Karpas-422 (cell line): ENCODE measurements around the gene C1orf105. TPM values are rescaled to one million over a fixed set of nuclear protein-coding genes. Genes with fewer than 3 reads are reported as not detected.

ENCODE experiments used
- DNase-seq: peaks from one replicate; pipeline ENCODE4 v3.0.0-alpha.2; 2015
- H2AFZ ChIP-seq: fragments of 200-600 bp; sonication (generic); 2 replicates; pipeline ENCODE4 v1.6.1; 2014; ENCODE audit warnings: antibody characterized with exemption, low read length, mixed read lengths
- H3K27ac ChIP-seq: fragments of 200-600 bp; sonication (generic); 2 replicates; pipeline ENCODE4 v1.5.1; 2014; ENCODE audit warnings: mild to moderate bottlenecking, low read length, moderate library complexity
- H3K27me3 ChIP-seq: fragments of 200-600 bp; sonication (generic); 2 replicates; pipeline ENCODE4 v1.6.1; 2014; ENCODE audit warnings: low read length, mixed read lengths
- H3K36me3 ChIP-seq: fragments of 200-600 bp; sonication (generic); 2 replicates; pipeline ENCODE4 v1.6.1; 2014; ENCODE audit warnings: low read length, mixed read lengths; ENCODE audit not compliant: insufficient read depth
- H3K4me1 ChIP-seq: fragments of 200-600 bp; sonication (generic); 2 replicates; pipeline ENCODE4 v1.6.1; 2014; ENCODE audit warnings: mild to moderate bottlenecking, low read length, mixed read lengths
- H3K4me2 ChIP-seq: fragments of 200-600 bp; sonication (generic); 2 replicates; pipeline ENCODE4 v1.6.1; 2014; ENCODE audit warnings: low read length, low read depth, mild to moderate bottlenecking; ENCODE audit not compliant: poor library complexity, severe bottlenecking
- H3K4me3 ChIP-seq: fragments of 200-600 bp; sonication (generic); 2 replicates; pipeline ENCODE4 v1.5.1; 2014; ENCODE audit warnings: mild to moderate bottlenecking, antibody characterized with exemption, low read length, mixed read lengths
- H3K79me2 ChIP-seq: fragments of 200-600 bp; sonication (generic); 2 replicates; pipeline ENCODE4 v1.6.1; 2014; ENCODE audit warnings: mild to moderate bottlenecking, low read length, mixed read lengths
- H3K9ac ChIP-seq: fragments of 200-600 bp; sonication (generic); 2 replicates; pipeline ENCODE4 v1.6.0; 2014; ENCODE audit warnings: low read length
- H3K9me2 ChIP-seq: fragments of 200-600 bp; sonication (generic), shearing (Covaris generic); replicated peaks from 2 replicates; pipeline ENCODE4 v1.6.0; 2014; ENCODE audit warnings: mild to moderate bottlenecking, low read length, moderate library complexity; ENCODE audit not compliant: insufficient read depth
- H3K9me3 ChIP-seq: fragments of 300-700, 200-600 bp; sonication (generic); 2 replicates; pipeline ENCODE4 v1.6.1; 2014; ENCODE audit warnings: low read length, mixed read lengths
- H4K20me1 ChIP-seq: fragments of 200-600 bp; sonication (generic); 2 replicates; pipeline ENCODE4 v1.6.1; 2014; ENCODE audit warnings: mild to moderate bottlenecking, antibody characterized with exemption, low read length, low read depth; ENCODE audit not compliant: insufficient read depth
- total RNA-seq: library from RNA; depleted of rRNA; stranded (reverse); fragments of >200 nt; shearing (Covaris generic); gene quantifications from 2 replicates; pipeline ENCODE4 v1.2.3, GENCODE V29; 2014; ENCODE audit warnings: low replicate concordance

The C1orf105 gene
- total RNA-seq, 1 experiment from 2014 or later, result not detected

GRCh38 chr1:172421974-172422604 is 1.6 kb downstream of the C1orf105 start:
- no peaks in the 10 kb centered on the region for H3K9me2 ChIP-seq
- no peak for DNase-seq
- no peak overlapping the region for H3K9ac ChIP-seq
- H4K20me1 ChIP-seq, result peaks cover 2% of the 10 kb centered on the region; the same call in 1 of the 2 replicates
- no peak overlapping the region for H3K4me3 ChIP-seq
- no peaks in the 10 kb centered on the region for H3K4me1 ChIP-seq
- H3K27me3 ChIP-seq, result no peaks in the 10 kb centered on the region
- no peak overlapping the region for H2AFZ ChIP-seq
- H3K27ac ChIP-seq, result no peak overlapping the region
- no peaks in the 10 kb centered on the region for H3K36me3 ChIP-seq
- no peaks in the 10 kb centered on the region for H3K79me2 ChIP-seq
- no peaks in the 10 kb centered on the region for H3K9me3 ChIP-seq
- no peak overlapping the region for H3K4me2 ChIP-seq

GRCh38 chr1:172423336-172423735 is 2.9 kb downstream of the C1orf105 start:
- Histone ChIP-seq H3K9me2 (no peaks in the 10 kb centered on the region), H3K27me3 (no peaks in the 10 kb centered on the region), H3K9me3 (no peaks in the 10 kb centered on the region), H3K27ac (no peak overlapping the region), H3K36me3 (no peaks in the 10 kb centered on the region), H4K20me1 (peaks cover 6% of the 10 kb centered on the region; the same call in 1 of the 2 replicates), H3K79me2 (no peaks in the 10 kb centered on the region), H3K9ac (no peak overlapping the region), H3K4me3 (no peak overlapping the region), H3K4me1 (no peaks in the 10 kb centered on the region), H3K4me2 (no peak overlapping the region), H2AFZ (no peak overlapping the region)
- DNase-seq, result no peak

- no peaks in the 10 kb centered on the region for H3K9me3 ChIP-seq
- H4K20me1 ChIP-seq, result peaks cover 6% of the 10 kb centered on the region; the same call in 1 of the 2 replicates
- H3K27ac ChIP-seq, result no peak overlapping the region
- no peak overlapping the region for H3K4me3 ChIP-seq
- no peak overlapping the region for H3K4me2 ChIP-seq
- no peaks in the 10 kb centered on the region for H3K9me2 ChIP-seq
- no peaks in the 10 kb centered on the region for H3K79me2 ChIP-seq
- H3K27me3 ChIP-seq, result no peaks in the 10 kb centered on the region
- no peak overlapping the region for H3K9ac ChIP-seq
- H3K36me3 ChIP-seq, result no peaks in the 10 kb centered on the region
- no peak overlapping the region for H2AFZ ChIP-seq
- DNase-seq, result no peak
- no peaks in the 10 kb centered on the region for H3K4me1 ChIP-seq
These were observed 4.9 kb downstream of the C1orf105 start for GRCh38 chr1:172425339-172425738.

GRCh38 chr1:172427191-172427590 is 6.7 kb downstream of the C1orf105 start:
- no peak overlapping the region for H3K4me3 ChIP-seq
- H3K4me1 ChIP-seq, result no peaks in the 10 kb centered on the region

GRCh38 chr1:172429331-172430127 is 9.0 kb downstream of the C1orf105 start:
- no peaks in the 10 kb centered on the region for H3K4me1 ChIP-seq

More at GRCh38 chr1:172427191-172427590, 6.7 kb downstream of the C1orf105 start:
- H3K9ac ChIP-seq, result no peak overlapping the region
- no peak for DNase-seq
- H3K27ac ChIP-seq, result no peak overlapping the region
- no peak overlapping the region for H2AFZ ChIP-seq
- no peaks in the 10 kb centered on the region for H3K36me3 ChIP-seq
- no peaks in the 10 kb centered on the region for H3K27me3 ChIP-seq
- H3K9me2 ChIP-seq, result no peaks in the 10 kb centered on the region
- H3K9me3 ChIP-seq, result no peaks in the 10 kb centered on the region
- no peaks in the 10 kb centered on the region for H3K79me2 ChIP-seq
- 0 out of 2 replicates have a peak, but pooled peaks cover 6% of the 10 kb centered on the region for H4K20me1 ChIP-seq
- no peak overlapping the region for H3K4me2 ChIP-seq

GRCh38 chr1:172430128-172430454 is 9.6 kb downstream of the C1orf105 start:
- Histone ChIP-seq H3K9me3 (no peaks in the 10 kb centered on the region), H3K4me1 (no peaks in the 10 kb centered on the region), H3K79me2 (no peaks in the 10 kb centered on the region), H3K36me3 (no peaks in the 10 kb centered on the region), H2AFZ (no peak overlapping the region), H3K9ac (no peak overlapping the region), H3K4me2 (no peak overlapping the region), H4K20me1 (0 out of 2 replicates have a peak, but pooled peaks cover 6% of the 10 kb centered on the region), H3K4me3 (no peak overlapping the region), H3K27me3 (no peaks in the 10 kb centered on the region), H3K9me2 (no peaks in the 10 kb centered on the region), H3K27ac (no peak overlapping the region)
- DNase-seq, result no peak

More at GRCh38 chr1:172429331-172430127, 9.0 kb downstream of the C1orf105 start:
- Histone ChIP-seq H3K9me2 (no peaks in the 10 kb centered on the region), H3K4me2 (no peak overlapping the region), H2AFZ (no peak overlapping the region), H3K27me3 (no peaks in the 10 kb centered on the region), H3K79me2 (no peaks in the 10 kb centered on the region), H4K20me1 (0 out of 2 replicates have a peak, but pooled peaks cover 6% of the 10 kb centered on the region), H3K9ac (no peak overlapping the region), H3K9me3 (no peaks in the 10 kb centered on the region), H3K36me3 (no peaks in the 10 kb centered on the region), H3K27ac (no peak overlapping the region), H3K4me3 (no peak overlapping the region)
- peak; percentile 78 for DNase-seq

- H3K4me2 ChIP-seq, result no peak overlapping the region
- DNase-seq, result no peak
These were observed 10.7 kb downstream of the C1orf105 start for GRCh38 chr1:172431204-172431603.

GRCh38 chr1:172431721-172432192 is 11.3 kb downstream of the C1orf105 start:
- Histone ChIP-seq H3K4me1 (no peaks in the 10 kb centered on the region), H3K27ac (no peak overlapping the region)

More at GRCh38 chr1:172431204-172431603, 10.7 kb downstream of the C1orf105 start:
- Histone ChIP-seq H3K79me2 (no peaks in the 10 kb centered on the region), H3K9me3 (no peaks in the 10 kb centered on the region), H3K9ac (no peak overlapping the region), H4K20me1 (0 out of 2 replicates have a peak, but pooled peaks cover 3% of the 10 kb centered on the region), H3K27ac (no peak overlapping the region), H2AFZ (no peak overlapping the region), H3K4me1 (no peaks in the 10 kb centered on the region), H3K9me2 (no peaks in the 10 kb centered on the region), H3K36me3 (no peaks in the 10 kb centered on the region), H3K4me3 (no peak overlapping the region), H3K27me3 (no peaks in the 10 kb centered on the region)

More at GRCh38 chr1:172431721-172432192, 11.3 kb downstream of the C1orf105 start:
- DNase-seq, result no peak
- no peak overlapping the region for H2AFZ ChIP-seq
- no peak overlapping the region for H3K4me3 ChIP-seq
- no peaks in the 10 kb centered on the region for H3K36me3 ChIP-seq
- no peaks in the 10 kb centered on the region for H3K9me3 ChIP-seq
- H3K9ac ChIP-seq, result no peak overlapping the region
- 0 out of 2 replicates have a peak, but pooled peaks cover 3% of the 10 kb centered on the region for H4K20me1 ChIP-seq
- no peaks in the 10 kb centered on the region for H3K27me3 ChIP-seq
- H3K79me2 ChIP-seq, result no peaks in the 10 kb centered on the region
- H3K4me2 ChIP-seq, result no peak overlapping the region
- no peaks in the 10 kb centered on the region for H3K9me2 ChIP-seq
